Posterior cingulate gyrus (tissue), 11 donors: ENCODE data around the gene GRID1.

Source experiments
- DNase-seq, 10 donors: peaks; one replicate each; pipeline versions ENCODE4 v3.0.0 to v3.0.0-alpha.2; 2020 to 2021; ENCODE audit warnings: mixed read lengths in 3 of 10
- intact Hi-C: fragments of 100-400 bp; cut with DNase I; formaldehyde crosslinking; loops from one replicate; pipeline ENCODE4 v1.15.1; 2023

GRID1 gene

DNA sequence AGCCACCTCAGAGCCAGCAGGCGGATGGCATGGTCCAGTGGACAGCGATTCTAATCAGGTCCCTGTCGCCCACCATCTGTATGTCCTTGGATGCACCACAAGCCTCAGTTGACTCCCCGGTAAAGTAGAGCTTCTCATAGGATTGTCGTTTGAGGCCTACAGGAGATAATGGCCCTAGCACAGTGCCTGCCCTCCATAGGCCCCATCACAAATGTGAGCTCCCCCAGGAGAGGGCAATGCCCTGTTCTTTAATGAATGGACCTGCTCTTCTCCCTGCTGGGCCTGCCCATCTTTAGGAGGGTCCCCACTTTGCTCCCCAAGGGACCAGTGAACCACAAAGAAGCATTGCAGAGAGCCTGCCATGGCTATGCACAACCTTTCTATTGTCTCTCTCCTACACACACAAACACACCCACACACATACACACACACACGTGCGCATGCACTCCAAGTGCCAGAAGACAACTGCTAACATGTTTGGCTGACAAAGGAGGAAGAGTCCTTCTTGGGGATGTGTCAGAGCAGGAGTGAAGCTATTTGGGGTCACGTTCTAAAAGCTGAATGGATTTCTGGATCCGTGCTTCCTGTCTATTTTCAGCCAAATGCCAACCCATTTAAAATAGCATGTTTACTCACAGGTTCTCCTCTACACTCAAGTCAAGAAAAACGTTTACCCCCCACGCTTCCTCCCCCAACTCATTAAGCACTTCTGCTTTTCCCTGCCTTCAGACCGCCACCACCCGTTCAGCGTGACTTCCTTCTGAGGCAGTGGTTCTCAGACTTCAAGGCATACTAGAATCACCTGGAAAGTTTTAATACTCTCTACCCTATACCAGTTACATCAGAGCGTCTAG is 196.1 kb downstream of the GRID1 start:
- intact Hi-C loops = no loop called here
- peak in 2 of 10 donors; percentile 8 to 32 for DNase-seq

- peak in 2 of 10 donors; percentile 13 to 29 for DNase-seq
- intact Hi-C loops = no loop called here
Measured at GRCh38 chr10:86169506-86170254, 196.9 kb downstream of the GRID1 start.

DNA sequence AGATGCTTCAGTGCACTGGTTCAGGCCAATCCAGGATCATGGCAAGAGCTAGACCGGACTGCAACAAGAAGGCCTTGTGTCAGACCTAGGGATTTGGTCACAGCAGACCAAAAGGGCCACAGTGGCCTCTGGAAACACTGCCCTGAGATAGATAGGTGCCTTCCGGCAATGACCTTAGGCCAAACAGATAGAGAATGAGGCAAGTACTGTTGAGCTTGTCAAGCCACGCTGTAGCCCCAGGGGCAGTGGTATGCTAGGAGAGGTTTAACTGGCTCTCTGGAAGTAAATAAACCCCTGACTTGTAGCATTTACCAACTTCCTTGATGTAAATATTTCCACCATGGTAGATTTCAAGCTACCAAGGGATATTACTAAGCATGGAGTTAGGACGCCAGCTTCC is 197.5 kb downstream of the GRID1 start:
- intact Hi-C loops = no loop called here
- peak in 1 of 10 donors; percentile 3 for DNase-seq

DNA sequence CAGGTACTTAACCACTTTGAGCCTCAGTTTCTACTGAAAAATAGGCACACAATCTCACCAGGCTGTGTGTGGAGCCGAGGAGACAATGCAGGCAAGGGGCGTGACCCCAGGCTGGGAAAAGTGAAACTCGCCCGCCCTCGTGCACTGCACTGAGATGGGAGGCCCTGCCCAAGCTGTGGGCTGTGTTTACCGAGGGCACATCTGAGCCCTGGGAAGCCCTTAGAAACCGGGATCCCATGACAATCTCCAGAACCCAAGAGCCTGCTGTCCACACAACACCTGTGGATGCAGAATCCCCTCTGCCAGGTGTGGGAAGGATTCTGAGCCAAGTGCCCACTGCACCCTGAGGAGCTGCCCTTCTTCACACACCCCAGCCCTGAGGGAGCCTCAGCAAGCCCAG is 198.3 kb downstream of the GRID1 start:
- peak in 2 of 10 donors; percentile 13 to 25 for DNase-seq
- intact Hi-C loops = no loop called here

DNA sequence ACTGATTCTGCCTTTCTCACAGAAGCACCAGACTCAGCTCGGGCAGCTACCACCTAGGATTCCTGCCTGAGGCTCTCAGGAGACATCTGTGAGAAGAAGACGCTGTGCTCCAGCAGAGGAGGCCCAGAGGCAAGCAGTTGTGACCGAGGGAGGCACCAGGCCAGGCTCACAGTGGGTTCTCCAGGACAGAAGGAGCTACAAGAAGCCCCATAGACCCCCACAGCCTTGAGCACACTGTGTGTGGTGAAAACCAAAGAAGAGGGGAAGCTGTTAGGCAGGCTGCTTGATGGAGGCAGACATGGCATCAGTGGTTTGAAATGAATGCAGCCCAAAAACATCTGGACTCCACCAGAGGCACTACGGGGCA is 198.8 kb downstream of the GRID1 start:
- peak in 1 of 10 donors; percentile 30 for DNase-seq
- intact Hi-C loops = no loop called here

DNA sequence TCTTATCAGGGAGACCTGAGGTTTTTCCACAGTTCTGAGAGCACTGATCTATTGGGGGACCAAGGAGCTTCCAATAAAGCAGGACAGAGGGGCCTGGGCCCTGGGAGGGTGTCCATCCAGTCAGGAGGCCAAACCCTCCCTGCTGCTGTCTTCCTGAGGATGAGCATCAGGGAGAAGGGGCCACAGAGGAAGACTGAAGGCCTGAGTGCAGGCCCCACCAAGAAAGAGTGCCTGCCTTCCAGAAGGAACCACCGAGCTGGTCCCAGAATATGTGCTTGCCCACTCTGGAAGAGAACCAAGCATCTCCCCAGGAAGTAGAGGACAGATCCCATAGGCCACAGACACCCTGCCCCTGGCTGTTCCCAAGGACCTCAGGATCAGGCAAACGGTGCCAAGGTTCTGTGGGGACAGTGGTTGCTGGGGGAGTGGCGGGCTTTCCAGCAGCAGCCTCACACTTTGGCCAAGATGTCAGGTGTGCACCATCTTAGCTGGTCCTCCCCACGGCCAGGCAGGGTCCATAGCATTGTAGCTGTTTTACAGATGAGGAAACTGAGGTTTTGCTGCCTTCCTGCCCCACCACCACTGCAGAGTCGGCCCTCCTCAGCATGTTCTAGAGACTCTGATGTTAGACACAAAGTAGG is 199.4 kb downstream of the GRID1 start:
- intact Hi-C loops = no loop called here

GRCh38 chr10:86165666-86166065 is 200.9 kb downstream of the GRID1 start:
- DNase-seq = peak in 2 of 10 donors; percentile 9 to 52
- intact Hi-C loops = no loop called here

More for the DNA sequence above, 199.4 kb downstream of the GRID1 start:
- peak in 1 of 10 donors; percentile 39 for DNase-seq

DNA sequence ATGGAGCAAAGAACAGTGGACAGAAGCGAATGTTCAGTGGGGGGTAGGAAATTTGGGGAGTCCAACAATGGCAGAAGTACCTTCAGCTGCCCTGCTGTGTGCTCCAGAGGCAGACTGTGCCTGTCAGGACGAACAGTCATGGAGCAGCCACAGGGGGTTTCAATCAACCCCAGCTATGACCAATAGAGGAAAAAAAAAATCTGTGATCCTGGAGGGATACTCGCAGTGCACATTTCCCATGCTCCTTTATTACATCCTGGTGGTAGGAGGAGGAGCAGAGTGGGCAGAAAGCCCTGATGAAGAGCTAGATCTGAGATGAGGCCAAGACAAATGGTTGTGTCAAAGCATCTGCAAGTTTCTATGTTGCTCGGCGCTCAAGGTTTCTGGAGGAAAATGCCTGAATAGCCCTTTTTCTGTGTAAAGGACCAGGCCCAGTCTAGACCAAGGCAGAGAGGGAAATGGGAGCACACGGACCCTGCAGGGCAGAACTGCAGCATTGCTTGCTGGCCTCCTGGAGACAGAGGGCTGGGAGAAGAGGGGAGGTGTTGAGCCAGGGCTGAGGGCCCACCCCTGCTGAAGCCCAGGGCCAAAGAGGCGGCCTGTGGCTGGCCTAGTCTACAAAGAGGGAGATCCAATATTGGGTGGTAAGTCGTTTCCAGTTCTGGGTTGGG is 201.5 kb downstream of the GRID1 start:
- peak in 2 of 10 donors; percentile 9 to 23 for DNase-seq
- intact Hi-C loops = no loop called here

DNA sequence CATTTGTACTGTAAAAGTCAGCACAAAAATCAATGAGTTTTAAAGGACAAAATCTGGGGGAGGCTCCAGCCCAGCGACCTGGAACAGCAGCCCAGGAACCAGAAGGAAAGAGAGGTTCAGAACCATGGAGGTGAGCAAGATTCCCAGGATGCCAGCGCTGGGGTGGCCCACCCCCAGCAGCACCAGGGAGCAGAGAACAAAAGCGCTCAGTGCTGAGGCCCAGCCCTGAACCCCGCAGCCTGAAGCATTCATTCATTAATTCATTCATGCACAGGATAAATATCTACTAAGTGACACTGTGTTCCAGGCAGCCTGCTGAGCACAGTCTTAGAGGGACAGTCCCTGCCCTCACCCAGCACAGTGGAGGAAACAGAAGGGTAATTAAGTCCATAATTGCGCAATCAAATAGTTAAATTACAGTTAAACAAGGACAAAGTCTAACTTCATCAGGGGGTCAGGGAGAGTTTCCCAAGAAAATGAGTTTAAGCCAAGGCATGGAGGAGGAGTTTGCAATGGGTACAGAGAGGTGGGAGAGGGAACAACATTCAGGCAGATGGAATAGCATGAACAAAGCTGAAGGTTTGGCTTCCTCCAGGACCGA is 202.3 kb downstream of the GRID1 start:
- DNase-seq = peak in 2 of 10 donors; percentile 7 to 19
- intact Hi-C loops = no loop called here

GRCh38 chr10:86163522-86164173 is 202.9 kb downstream of the GRID1 start:
- DNase-seq = peak in 3 of 10 donors; percentile 6 to 54 (median 14)
- intact Hi-C loops = no loop called here

DNA sequence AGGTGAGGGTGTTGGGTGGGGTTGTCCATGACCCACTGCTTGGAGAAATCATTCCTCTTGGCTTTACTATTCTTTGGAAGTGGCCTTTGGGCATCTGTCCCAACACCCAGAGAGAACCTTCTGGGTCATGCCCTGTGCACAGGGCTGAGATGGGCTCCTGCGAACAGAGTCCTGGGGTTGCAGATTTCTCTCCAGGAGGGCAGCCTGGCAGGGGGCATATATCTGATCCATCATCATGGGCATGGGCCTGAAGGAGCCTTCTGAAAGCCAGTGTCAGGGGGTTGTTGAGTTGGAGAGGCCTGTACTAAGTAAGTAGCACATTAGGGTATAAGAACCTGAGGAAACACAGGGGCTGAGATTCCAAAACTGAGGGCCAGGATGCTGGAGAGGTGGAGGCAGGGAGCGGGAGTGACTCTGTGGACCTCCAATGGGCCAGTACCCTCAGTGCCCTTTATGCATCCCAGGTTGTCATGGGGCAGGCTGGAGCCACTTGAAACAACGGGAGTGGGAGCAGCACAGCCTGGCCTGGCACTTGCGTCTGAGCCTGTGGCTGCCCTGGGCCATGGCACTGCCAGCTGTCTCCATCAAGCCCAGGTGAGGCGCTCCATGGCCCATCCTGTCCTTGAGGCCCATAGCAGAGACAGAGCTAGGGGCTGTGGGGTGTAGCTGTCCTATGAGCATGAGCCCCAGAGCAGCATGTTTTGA is 203.7 kb downstream of the GRID1 start:
- DNase-seq = peak in 3 of 10 donors; percentile 3 to 48 (median 3)
- intact Hi-C loops = no loop called here

GRCh38 chr10:86162036-86162435 is 204.6 kb downstream of the GRID1 start:
- intact Hi-C loops = no loop called here
- peak in 2 of 10 donors; percentile 6 to 31 for DNase-seq

- DNase-seq = peak in 3 of 10 donors; percentile 9 to 45 (median 40)
- intact Hi-C loops = no loop called here
Measured at GRCh38 chr10:86160890-86161585, 205.6 kb downstream of the GRID1 start.

- intact Hi-C loops = no loop called here
- DNase-seq = no peak
Measured at GRCh38 chr10:86159797-86160196, 206.8 kb downstream of the GRID1 start.

DNA sequence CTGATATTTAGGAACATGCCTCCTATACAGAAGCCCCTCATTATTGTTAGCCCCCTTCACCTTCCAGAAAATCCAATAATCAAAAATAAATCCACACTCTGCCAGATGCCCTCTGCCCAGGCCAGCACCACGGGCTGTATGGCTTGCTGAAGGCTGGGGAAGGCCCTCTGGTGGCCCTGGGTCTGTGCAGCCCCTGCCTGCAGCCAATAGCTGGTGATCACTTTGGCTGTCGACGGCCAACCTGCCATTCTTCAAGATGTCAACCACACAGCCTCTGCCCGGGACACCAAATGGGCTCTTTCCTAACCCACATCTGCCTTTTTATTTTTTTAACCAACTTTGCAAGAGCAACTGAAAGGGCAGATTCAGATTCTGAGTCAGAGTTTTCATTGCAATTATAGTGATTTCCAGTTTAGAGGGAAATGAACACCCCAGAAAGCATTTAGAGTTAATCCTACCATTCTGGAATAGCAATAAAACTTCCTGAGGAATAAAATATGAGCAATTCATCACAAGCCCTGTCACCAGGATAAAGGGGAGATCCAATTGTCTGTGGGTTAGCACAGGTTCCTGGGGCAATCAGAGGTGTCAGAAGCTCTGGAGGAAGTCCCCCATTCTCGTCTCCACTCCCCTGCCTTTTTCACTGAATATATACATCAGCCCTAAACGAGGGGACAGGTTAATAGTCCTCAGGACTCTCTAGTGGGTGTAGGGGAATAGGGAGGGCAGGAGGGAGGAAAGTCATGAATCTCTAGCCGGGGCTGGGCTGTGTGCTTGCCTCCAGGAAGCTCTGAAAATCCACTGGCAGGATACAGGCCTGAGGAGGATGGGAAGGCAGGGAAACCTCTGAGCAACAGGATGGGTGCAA is 211.3 kb downstream of the GRID1 start:
- intact Hi-C loops = no loop called here
- peak in 1 of 10 donors; percentile 45 for DNase-seq

- DNase-seq = peak in 1 of 10 donors; percentile 52
- intact Hi-C loops = no loop called here
Measured at GRCh38 chr10:86153751-86154150, 212.8 kb downstream of the GRID1 start.

- intact Hi-C loops = no loop called here
Measured at GRCh38 chr10:86152911-86153310, 213.7 kb downstream of the GRID1 start.

More at GRCh38 chr10:86152911-86153310, 213.7 kb downstream of the GRID1 start:
- peak in 2 of 10 donors; percentile 40 to 52 for DNase-seq
